Measurements from ENCODE around the gene EML4. TPM values are rescaled to one million over a fixed set of nuclear protein-coding genes. Genes with fewer than 3 reads are reported as not detected.

Gene EML4
- total and polyA plus RNA-seq, 2 of the 13 experiments (the other 11 are each of a cell fraction or from before 2014, with no cell fraction given), result 243 to 476 TPM

GRCh38 chr2:42182654-42183308 is 13.6 kb downstream of the EML4 start (continued):
- TF ChIP-seq, protein P1, sequence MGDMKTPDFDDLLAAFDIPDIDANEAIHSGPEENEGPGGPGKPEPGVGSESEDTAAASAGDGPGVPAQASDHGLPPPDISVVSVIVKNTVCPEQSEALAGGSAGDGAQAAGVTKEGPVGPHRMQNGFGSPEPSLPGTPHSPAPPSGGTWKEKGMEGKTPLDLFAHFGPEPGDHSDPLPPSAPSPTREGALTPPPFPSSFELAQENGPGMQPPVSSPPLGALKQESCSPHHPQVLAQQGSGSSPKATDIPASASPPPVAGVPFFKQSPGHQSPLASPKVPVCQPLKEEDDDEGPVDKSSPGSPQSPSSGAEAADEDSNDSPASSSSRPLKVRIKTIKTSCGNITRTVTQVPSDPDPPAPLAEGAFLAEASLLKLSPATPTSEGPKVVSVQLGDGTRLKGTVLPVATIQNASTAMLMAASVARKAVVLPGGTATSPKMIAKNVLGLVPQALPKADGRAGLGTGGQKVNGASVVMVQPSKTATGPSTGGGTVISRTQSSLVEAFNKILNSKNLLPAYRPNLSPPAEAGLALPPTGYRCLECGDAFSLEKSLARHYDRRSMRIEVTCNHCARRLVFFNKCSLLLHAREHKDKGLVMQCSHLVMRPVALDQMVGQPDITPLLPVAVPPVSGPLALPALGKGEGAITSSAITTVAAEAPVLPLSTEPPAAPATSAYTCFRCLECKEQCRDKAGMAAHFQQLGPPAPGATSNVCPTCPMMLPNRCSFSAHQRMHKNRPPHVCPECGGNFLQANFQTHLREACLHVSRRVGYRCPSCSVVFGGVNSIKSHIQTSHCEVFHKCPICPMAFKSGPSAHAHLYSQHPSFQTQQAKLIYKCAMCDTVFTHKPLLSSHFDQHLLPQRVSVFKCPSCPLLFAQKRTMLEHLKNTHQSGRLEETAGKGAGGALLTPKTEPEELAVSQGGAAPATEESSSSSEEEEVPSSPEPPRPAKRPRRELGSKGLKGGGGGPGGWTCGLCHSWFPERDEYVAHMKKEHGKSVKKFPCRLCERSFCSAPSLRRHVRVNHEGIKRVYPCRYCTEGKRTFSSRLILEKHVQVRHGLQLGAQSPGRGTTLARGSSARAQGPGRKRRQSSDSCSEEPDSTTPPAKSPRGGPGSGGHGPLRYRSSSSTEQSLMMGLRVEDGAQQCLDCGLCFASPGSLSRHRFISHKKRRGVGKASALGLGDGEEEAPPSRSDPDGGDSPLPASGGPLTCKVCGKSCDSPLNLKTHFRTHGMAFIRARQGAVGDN (CRISPR knock-in tag; IDR thresholded peaks at IDR 0.05), result 0 out of 2 replicates have a peak, but pooled peaks have one; percentile 11
- TF ChIP-seq, protein P2, sequence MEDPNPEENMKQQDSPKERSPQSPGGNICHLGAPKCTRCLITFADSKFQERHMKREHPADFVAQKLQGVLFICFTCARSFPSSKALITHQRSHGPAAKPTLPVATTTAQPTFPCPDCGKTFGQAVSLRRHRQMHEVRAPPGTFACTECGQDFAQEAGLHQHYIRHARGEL (CRISPR knock-in tag; IDR thresholded peaks at IDR 0.05), result no peak

- ChIA-PET POLR2A (interaction anchor here (1.0 to 4.2 kb wide), 6 partner anchors 9 to 78 kb away, joined by 4 to 18 read pairs (median 6); no protein-coding TSS in a partner anchor), CTCF (ENCODE audit: low intra/inter-chr PET ratio, low total read pairs) (interaction anchor here (1.7 kb wide), 1 partner anchor 89 kb away, joined by 5 read pairs; no protein-coding TSS in a partner anchor)
- Histone ChIP-seq H3K4me1 (ENCODE audit: insufficient read depth, low read length) (peaks cover 100% of the 10 kb centered on the region), H3K79me2 (ENCODE audit: insufficient read depth, low read length) (peaks cover 99% of the 10 kb centered on the region), H3K9me3 (ENCODE audit: low read length) (no peaks in the 10 kb centered on the region), H3K9ac (ENCODE audit: insufficient read depth, low read depth, low read length) (no peak overlapping the region), H4K20me1 (ENCODE audit: insufficient read depth, low read length) (peaks cover 100% of the 10 kb centered on the region), H3K4me2 (ENCODE audit: low read depth, low read length) (peak overlapping the region; percentile 55), H3K4me3 (replicated peaks in 1 of 3; ENCODE audit: insufficient read depth in 1 of 3, low read depth in 2 of 3, low read length in 3 of 3) (peak overlapping the region in 2 of 3 experiments; percentile 6 to 22; a peak in 1 of 6 replicates), H3K36me3 (replicated peaks in 1 of 2; ENCODE audit: control insufficient read depth in 1 of 2, insufficient read depth in 2 of 2, low read length in 2 of 2) (peaks cover 6 to 49% of the 10 kb centered on the region in 2 experiments), H2AFZ (ENCODE audit: low read length) (no peak overlapping the region), H3K27ac (ENCODE audit: extremely low read length, insufficient read depth, low read length) (peak overlapping the region; percentile 6), H3K27me3 (ENCODE audit: control insufficient read depth in 1 of 2, insufficient read depth in 2 of 2, low read length in 2 of 2) (no peaks in the 10 kb centered on the region)
- no peak for FAIRE-seq
- intact Hi-C loops (cut with micrococcal nuclease; ENCODE audit: unreplicated experiment), result no loop called here
- WGBS (ENCODE audit: low lambda C conversion rate), result 33% methylated on average over 1 of the region's 1 CpG
- BruUV-seq (replicated peaks), result no TSS peak
- no peak for DNase-seq (ENCODE audit: low spot score)
- in situ Hi-C loops (cut with HindIII; ENCODE audit: extremely low pct_ligation_motif_present, low pct_unique_long_range_greater_than_20kb), result loop anchor here (25.0 kb wide), 1 partner anchor 321 kb away; no protein-coding TSS in a partner anchor
- no peak for ATAC-seq
- TF ChIP-seq ZNF737 (CRISPR knock-in tag; IDR thresholded peaks at IDR 0.05; ENCODE audit: borderline replicate concordance) (no peak), RBM22 (optimal IDR thresholded peaks at IDR 0.05; ENCODE audit: low read length) (peak; percentile 65), TFAP4 (IDR thresholded peaks at IDR 0.05; ENCODE audit: borderline replicate concordance, low read depth) (peak; percentile 68; the same call in 1 of the 2 replicates), ZNF432 (CRISPR knock-in tag; IDR thresholded peaks at IDR 0.05; ENCODE audit: borderline replicate concordance) (no peak), SOX13 (IDR thresholded peaks at IDR 0.05) (no peak), SOX13 (CRISPR knock-in tag; conservative IDR thresholded peaks at IDR 0.05 in 1 of 2, IDR thresholded peaks at IDR 0.05 in 1 of 2) (0 out of 4 replicates have a peak, but pooled peaks of 1 of the 2 experiments have one; percentile 18), ZNF235 (CRISPR knock-in tag; IDR thresholded peaks at IDR 0.05; ENCODE audit: borderline replicate concordance) (no peak), ZBTB7B (CRISPR knock-in tag; IDR thresholded peaks at IDR 0.05) (no peak)
- TF ChIP-seq, protein P3, sequence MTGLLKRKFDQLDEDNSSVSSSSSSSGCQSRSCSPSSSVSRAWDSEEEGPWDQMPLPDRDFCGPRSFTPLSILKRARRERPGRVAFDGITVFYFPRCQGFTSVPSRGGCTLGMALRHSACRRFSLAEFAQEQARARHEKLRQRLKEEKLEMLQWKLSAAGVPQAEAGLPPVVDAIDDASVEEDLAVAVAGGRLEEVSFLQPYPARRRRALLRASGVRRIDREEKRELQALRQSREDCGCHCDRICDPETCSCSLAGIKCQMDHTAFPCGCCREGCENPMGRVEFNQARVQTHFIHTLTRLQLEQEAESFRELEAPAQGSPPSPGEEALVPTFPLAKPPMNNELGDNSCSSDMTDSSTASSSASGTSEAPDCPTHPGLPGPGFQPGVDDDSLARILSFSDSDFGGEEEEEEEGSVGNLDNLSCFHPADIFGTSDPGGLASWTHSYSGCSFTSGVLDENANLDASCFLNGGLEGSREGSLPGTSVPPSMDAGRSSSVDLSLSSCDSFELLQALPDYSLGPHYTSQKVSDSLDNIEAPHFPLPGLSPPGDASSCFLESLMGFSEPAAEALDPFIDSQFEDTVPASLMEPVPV (CRISPR knock-in tag; IDR thresholded peaks at IDR 0.05), result no peak
- TF ChIP-seq, protein P4, sequence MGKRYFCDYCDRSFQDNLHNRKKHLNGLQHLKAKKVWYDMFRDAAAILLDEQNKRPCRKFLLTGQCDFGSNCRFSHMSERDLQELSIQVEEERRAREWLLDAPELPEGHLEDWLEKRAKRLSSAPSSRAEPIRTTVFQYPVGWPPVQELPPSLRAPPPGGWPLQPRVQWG (CRISPR knock-in tag; IDR thresholded peaks at IDR 0.05; ENCODE audit: borderline replicate concordance, low read depth), result no peak
Observed at GRCh38 chr2:42183775-42184174, 14.6 kb downstream of the EML4 start.

Data from HepG2 (cell line).